ENCODE measurements around the gene HOXA4. TPM values are rescaled to one million over a fixed set of nuclear protein-coding genes. Genes with fewer than 3 reads are reported as not detected.

The HOXA4 gene
- total RNA-seq, 2 experiments from 2014 or later = not detected

DNA sequence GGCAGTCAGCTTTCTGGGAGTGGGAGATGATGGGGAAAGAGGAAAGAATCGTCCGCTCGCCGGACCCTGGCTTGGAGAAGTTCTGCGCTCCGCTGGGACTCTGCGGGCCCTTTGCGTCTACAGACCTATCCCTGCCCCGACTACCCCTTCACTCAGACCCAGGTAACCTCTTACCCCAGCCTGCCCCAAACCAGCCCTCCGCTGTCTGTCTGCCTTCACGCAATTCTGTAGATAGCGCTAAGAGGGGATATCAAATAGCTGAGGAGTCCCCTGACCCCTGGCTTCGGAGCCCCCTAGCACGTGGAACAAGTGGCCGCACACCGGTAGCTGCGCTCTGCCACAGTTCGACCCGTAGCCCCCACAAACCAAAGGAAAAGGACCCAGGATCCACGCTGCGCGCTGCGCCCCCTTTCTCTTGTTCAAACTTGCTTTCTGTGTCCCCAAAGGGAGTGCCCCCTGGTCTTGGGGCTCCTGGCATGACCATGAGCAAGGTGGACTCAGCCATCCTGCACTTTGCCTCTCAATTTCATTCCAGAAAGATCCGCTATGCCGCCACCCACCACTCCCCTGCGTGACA lies 7.0 kb downstream of the HOXA4 start:
- Mint-ChIP-seq H3K9me3 (no peaks in the 10 kb centered on the region), H3K4me1 (ENCODE audit: low read depth) (no peaks in the 10 kb centered on the region), H3K36me3 (ENCODE audit: low read depth) (no peaks in the 10 kb centered on the region), H3K27me3 (peaks cover 34% of the 10 kb centered on the region), H3K27ac (no peak overlapping the region), H3K4me3 (no peak overlapping the region)
- CTCF ChIA-PET = no interaction called here
- Histone ChIP-seq H3K9me3 (ENCODE audit: control insufficient read depth in 1 of 2, insufficient read depth in 1 of 2, low read length in 2 of 2) (peaks cover 0 to 7% of the 10 kb centered on the region in 2 experiments), H3K4me3 (ENCODE audit: low read length) (no peak overlapping the region), H3K27ac (ENCODE audit: low read depth in 1 of 2, low read length in 2 of 2) (no peak overlapping the region), H3K4me1 (ENCODE audit: insufficient read depth, low read length) (no peaks in the 10 kb centered on the region), H3K27me3 (ENCODE audit: control insufficient read depth in 1 of 2, insufficient read depth in 2 of 2, low read length in 2 of 2) (peaks cover 7% of the 10 kb centered on the region in 2 experiments), H3K36me3 (ENCODE audit: insufficient read depth, low read length) (no peaks in the 10 kb centered on the region)
- no peak for DNase-seq
- POLR2A ChIA-PET = no interaction called here
- TF ChIP-seq, protein P1, sequence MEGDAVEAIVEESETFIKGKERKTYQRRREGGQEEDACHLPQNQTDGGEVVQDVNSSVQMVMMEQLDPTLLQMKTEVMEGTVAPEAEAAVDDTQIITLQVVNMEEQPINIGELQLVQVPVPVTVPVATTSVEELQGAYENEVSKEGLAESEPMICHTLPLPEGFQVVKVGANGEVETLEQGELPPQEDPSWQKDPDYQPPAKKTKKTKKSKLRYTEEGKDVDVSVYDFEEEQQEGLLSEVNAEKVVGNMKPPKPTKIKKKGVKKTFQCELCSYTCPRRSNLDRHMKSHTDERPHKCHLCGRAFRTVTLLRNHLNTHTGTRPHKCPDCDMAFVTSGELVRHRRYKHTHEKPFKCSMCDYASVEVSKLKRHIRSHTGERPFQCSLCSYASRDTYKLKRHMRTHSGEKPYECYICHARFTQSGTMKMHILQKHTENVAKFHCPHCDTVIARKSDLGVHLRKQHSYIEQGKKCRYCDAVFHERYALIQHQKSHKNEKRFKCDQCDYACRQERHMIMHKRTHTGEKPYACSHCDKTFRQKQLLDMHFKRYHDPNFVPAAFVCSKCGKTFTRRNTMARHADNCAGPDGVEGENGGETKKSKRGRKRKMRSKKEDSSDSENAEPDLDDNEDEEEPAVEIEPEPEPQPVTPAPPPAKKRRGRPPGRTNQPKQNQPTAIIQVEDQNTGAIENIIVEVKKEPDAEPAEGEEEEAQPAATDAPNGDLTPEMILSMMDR (IDR thresholded peaks at IDR 0.05) = no peak
- ATAC-seq (ENCODE audit: poor library complexity) = no peak
- intact Hi-C loops (cut with DNase I, micrococcal nuclease) = no loop called here

- Histone ChIP-seq H3K4me1 (ENCODE audit: insufficient read depth, low read length) (no peaks in the 10 kb centered on the region), H3K4me3 (ENCODE audit: low read length) (no peak overlapping the region), H3K27me3 (ENCODE audit: control insufficient read depth in 1 of 2, insufficient read depth in 2 of 2, low read length in 2 of 2) (peaks cover 5 to 7% of the 10 kb centered on the region in 2 experiments), H3K9me3 (ENCODE audit: control insufficient read depth in 1 of 2, insufficient read depth in 1 of 2, low read length in 2 of 2) (peaks cover 0 to 7% of the 10 kb centered on the region in 2 experiments), H3K36me3 (ENCODE audit: insufficient read depth, low read length) (no peaks in the 10 kb centered on the region), H3K27ac (ENCODE audit: low read depth in 1 of 2, low read length in 2 of 2) (no peak overlapping the region)
- TF ChIP-seq, protein P1 (IDR thresholded peaks at IDR 0.05) = no peak
- ChIA-PET POLR2A (no interaction called here), CTCF (no interaction called here)
- DNase-seq (no peak), ATAC-seq (ENCODE audit: poor library complexity) (no peak)
- Mint-ChIP-seq H3K4me1 (ENCODE audit: low read depth) (no peaks in the 10 kb centered on the region), H3K4me3 (no peak overlapping the region), H3K27ac (no peak overlapping the region), H3K27me3 (peaks cover 38% of the 10 kb centered on the region), H3K36me3 (ENCODE audit: low read depth) (no peaks in the 10 kb centered on the region), H3K9me3 (no peaks in the 10 kb centered on the region)
- intact Hi-C loops (cut with DNase I, micrococcal nuclease) = no loop called here
These were observed 7.5 kb downstream of the HOXA4 start for GRCh38 chr7:27123007-27123476.

- POLR2A ChIA-PET = no interaction called here
- Mint-ChIP-seq H3K27me3 (peaks cover 33% of the 10 kb centered on the region), H3K4me1 (ENCODE audit: low read depth) (no peaks in the 10 kb centered on the region), H3K4me3 (no peak overlapping the region), H3K9me3 (no peaks in the 10 kb centered on the region), H3K36me3 (ENCODE audit: low read depth) (no peaks in the 10 kb centered on the region), H3K27ac (no peak overlapping the region)
- DNase-seq (no peak), ATAC-seq (ENCODE audit: poor library complexity) (no peak)
- Histone ChIP-seq H3K4me1 (ENCODE audit: insufficient read depth, low read length) (no peaks in the 10 kb centered on the region), H3K9me3 (ENCODE audit: control insufficient read depth in 1 of 2, insufficient read depth in 1 of 2, low read length in 2 of 2) (peaks cover 0 to 7% of the 10 kb centered on the region in 2 experiments), H3K36me3 (ENCODE audit: insufficient read depth, low read length) (no peaks in the 10 kb centered on the region), H3K27ac (ENCODE audit: low read depth in 1 of 2, low read length in 2 of 2) (no peak overlapping the region), H3K27me3 (ENCODE audit: control insufficient read depth in 1 of 2, insufficient read depth in 2 of 2, low read length in 2 of 2) (peaks cover 5 to 7% of the 10 kb centered on the region in 2 experiments), H3K4me3 (ENCODE audit: low read length) (no peak overlapping the region)
- intact Hi-C loops (cut with DNase I, micrococcal nuclease) = no loop called here
- TF ChIP-seq, protein P1 (IDR thresholded peaks at IDR 0.05) = no peak
- CTCF ChIA-PET = no interaction called here
These were observed 8.3 kb downstream of the HOXA4 start for GRCh38 chr7:27122077-27122910.

Data from CD4-positive, alpha-beta T cell (primary cell).